GM18909 (cell line): ENCODE results near the gene DNAH1.

ENCODE experiments used
- ATAC-seq: cut with Tn5 transposase; IDR thresholded peaks from one replicate; pipeline ENCODE4 v1.9.1; 2021; ENCODE audit warnings: mild to moderate bottlenecking; ENCODE audit not compliant: unreplicated experiment, poor library complexity

The DNAH1 gene

GRCh38 chr3:52383446-52383845 lies 67.3 kb downstream of the DNAH1 start:
- no peak for ATAC-seq

- ATAC-seq, result no peak
Observed at GRCh38 chr3:52384019-52384761, 68.1 kb downstream of the DNAH1 start.

- ATAC-seq, result no peak
Observed at GRCh38 chr3:52385157-52385556, 69.0 kb downstream of the DNAH1 start.

DNA sequence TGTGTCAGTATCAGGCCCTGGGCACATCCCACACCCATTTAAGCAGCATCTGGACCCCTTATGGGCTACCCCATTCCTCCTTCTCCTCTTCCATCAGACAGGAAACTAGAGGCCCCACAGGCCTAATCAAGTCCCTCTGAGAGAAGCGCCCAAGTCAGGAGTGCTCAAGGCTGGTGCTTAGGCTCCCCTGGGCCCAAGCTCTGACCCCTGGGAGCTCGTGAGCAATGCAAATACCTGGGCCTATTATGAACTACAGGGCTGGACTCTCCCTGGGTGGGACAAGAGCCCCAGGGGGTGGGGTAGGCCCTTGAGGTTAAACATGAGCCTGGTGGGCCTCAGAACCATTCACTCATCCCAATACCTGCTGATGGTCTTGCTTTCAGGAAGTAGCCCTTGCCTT lies 71.4 kb downstream of the DNAH1 start:
- ATAC-seq, result no peak

DNA sequence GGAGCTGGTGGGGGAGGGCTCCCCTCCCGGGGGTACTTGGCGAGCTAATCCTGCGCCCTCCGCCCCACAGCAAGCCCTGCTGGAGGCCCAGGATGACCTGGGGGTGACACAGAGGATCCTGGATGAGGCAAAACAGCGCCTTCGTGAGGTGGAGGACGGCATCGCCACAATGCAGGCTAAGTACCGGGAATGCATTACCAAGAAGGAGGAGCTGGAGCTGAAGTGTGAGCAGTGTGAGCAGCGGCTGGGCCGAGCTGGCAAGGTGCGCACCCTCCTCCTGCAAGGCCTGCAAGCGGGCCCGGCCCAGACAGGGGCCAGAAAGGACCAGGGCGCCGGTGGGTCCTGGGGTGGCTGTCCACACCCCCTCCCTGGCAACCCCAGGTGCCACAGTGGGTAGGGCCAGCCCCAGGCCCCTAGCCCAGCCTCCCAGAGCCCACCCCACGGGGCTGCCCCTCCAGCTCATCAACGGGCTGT lies 72.3 kb downstream of the DNAH1 start:
- no peak for ATAC-seq

DNA sequence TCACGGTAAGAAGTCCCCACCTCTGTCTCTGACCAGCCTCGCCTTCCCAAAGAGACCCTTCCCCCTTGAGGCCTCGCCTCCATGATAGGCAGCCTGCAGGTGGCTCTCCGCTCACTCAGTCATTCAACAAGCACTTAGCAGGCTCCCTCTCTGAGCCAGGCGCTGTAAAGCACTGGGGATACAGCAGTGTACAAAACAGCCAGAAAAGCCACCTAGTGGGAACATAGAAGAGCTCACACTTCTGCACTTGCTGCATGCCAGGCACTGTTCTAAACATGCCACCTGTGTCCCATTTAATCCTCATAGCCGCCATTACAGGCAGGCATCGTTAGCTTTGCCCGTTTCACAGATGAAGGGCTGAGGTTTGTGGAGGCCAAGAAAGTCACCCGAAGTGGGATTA lies 72.8 kb downstream of the DNAH1 start:
- no peak for ATAC-seq

- no peak for ATAC-seq
Observed at GRCh38 chr3:52391096-52391495, 75.0 kb downstream of the DNAH1 start.

GRCh38 chr3:52392216-52392930 lies 76.3 kb downstream of the DNAH1 start:
- no peak for ATAC-seq

- ATAC-seq, result no peak
Observed at GRCh38 chr3:52393131-52393807, 77.2 kb downstream of the DNAH1 start.

DNA sequence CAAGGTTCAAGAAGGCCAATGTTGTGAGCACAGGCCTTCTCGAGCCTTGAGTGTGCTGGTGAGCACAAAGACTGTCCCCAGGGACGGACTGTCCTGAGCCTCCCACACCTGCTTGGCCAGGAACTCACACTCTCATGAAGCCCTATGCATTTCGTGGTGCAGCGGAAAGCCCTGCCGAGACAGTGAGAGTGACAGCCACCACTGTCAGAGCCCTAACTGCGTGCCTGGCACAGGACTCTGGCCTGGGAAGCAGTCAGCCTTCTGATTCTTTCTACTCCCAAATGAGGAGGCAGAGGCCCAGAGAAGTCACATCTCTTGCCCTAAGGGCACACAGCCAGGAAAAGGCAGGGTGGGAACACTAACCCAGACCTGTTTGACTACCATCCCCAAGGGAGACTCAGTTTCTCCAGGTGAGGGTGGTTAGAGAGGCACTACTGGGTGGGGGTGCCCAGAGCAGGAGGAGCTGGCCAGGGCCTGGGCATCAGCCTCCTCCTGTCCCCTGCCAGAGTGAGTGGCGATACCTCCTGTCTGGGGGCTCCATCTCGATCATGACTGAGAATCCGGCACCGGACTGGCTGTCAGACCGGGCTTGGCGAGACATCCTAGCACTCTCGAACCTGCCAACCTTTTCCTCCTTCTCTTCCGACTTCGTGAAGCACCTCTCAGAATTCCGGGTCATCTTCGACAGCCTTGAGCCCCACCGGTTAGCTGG lies 78.0 kb downstream of the DNAH1 start:
- no peak for ATAC-seq

DNA sequence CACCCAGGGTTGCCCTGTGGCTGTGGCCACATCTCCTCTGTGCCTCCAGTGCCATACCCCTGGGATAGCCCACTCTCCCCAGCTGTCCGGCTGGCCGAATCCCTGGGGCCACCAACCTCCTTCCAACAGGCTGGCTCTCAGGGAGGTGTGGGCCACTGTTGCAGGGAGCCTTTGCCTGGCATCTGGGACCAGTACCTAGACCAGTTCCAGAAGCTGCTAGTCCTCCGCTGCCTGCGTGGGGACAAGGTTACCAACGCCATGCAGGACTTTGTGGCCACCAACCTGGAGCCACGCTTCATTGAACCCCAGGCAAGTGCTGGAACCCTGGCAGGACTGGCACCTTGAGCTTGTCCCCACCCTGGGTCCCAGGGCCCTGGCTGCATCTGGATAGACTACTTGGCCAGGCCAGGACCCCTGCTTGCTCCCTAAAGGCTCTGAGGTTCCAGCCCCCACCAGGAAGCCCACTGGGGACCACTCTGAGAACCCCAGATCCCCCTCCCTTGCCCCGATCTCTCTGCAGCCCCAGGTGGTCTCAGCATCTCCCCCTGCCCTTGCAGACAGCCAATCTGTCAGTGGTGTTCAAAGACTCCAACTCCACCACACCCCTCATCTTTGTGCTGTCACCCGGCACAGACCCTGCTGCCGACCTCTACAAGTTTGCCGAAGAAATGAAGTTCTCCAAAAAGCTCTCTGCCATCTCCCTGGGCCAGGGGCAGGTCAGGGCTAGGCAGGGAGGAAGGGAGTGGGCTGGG lies 78.8 kb downstream of the DNAH1 start:
- no peak for ATAC-seq

- ATAC-seq, result no peak
Observed at GRCh38 chr3:52395503-52395865, 79.4 kb downstream of the DNAH1 start.

DNA sequence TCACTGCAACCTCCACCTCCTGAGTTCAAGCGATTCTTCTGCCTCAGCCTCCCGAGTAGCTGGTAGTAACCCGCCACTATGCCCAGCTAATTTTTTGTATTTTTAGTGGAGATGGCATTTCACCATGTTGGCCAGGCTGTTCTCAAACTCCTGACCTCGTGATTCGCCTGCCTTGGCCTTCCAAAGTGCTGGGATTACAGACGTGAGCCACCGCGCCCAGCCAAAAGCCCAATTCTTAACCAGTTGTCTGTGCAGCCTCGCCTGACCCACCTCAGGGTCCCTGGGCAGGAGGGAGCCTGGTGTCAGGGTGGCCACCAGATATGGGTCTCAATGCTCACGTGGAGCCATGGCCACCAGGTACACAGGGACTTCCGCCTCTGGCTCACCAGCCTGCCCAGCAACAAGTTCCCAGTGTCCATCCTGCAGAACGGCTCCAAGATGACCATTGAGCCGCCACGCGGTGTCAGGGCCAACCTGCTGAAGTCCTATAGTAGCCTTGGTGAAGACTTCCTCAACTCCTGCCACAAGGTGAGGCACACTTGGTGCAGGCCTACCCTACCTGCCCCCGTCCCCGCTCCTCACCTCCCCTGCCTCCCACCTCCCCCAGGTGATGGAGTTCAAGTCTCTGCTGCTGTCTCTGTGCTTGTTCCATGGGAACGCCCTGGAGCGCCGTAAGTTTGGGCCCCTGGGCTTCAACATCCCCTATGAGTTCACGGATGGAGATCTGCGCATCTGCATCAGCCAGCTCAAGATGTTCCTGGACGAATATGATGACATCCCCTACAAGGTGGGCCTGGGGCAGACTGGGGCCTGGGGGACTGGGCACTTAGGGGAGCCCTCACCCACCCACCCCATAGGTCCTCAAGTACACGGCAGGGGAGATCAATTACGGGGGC lies 80.1 kb downstream of the DNAH1 start:
- ATAC-seq, result no peak

- ATAC-seq, result no peak
Observed at GRCh38 chr3:52396907-52397591, 80.9 kb downstream of the DNAH1 start.

GRCh38 chr3:52397676-52398399 lies 81.7 kb downstream of the DNAH1 start:
- no peak for ATAC-seq

DNA sequence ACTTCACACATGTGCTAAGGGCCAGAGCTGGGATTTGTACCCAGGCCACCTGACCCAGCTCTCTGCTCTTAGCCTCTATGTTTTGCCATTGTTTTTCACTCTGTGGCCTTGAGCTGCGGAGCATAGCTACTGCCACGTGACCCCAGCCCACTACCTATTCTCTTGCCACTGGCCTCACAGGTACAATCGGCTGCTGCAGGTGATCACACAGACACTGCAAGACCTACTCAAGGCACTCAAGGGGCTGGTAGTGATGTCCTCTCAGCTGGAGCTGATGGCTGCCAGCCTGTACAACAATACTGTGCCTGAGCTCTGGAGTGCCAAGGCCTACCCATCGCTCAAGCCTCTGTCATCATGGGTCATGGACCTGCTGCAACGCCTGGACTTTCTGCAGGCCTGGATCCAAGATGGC lies 82.6 kb downstream of the DNAH1 start:
- no peak for ATAC-seq

- ATAC-seq, result no peak
Observed at GRCh38 chr3:52399131-52399530, 83.0 kb downstream of the DNAH1 start.

DNA sequence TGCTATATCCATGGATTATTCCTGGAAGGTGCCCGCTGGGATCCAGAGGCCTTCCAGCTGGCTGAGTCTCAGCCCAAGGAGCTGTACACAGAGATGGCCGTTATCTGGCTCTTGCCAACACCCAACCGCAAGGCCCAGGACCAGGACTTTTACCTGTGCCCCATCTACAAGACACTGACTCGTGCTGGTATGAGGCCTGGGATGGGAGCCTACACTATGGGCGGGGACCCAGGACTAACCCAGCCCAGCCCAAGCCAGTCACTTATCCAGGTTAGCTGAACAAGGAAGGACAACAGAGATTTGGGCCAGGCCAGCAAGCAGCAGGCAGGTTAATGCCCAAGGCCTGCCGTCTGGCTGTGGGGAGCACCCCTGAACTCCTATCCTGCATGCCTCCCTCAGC lies 83.5 kb downstream of the DNAH1 start:
- no peak for ATAC-seq
